Lower leg skin (tissue), 3 donors: Measurements from ENCODE around the gene ARF1.

Source experiments
- CTCF ChIP-seq, 3 donors: fragments of 450-650 bp; IDR thresholded peaks; one replicate each; pipeline ENCODE4 v1.5.1; 2016; ENCODE audit warnings: antibody characterized with exemption in 3 of 3, mild to moderate bottlenecking in 3 of 3, moderate library complexity in 2 of 3
- POLR2A ChIP-seq, 2 donors: fragments of 450-650 bp; IDR thresholded peaks; one replicate each; pipeline ENCODE4 v1.6.1; 2016 to 2017; ENCODE audit warnings: antibody characterized with exemption in 2 of 2, mild to moderate bottlenecking in 1 of 2, moderate library complexity in 1 of 2

- TF ChIP-seq CTCF (IDR thresholded peaks at IDR 0.05) (no peak), POLR2A (IDR thresholded peaks at IDR 0.05) (no peak)
Measured at GRCh38 chr1:228076796-228077430, 5.6 kb upstream of the ARF1 start.
